Common myeloid progenitor, CD34-positive (primary cell): ENCODE data around the gene BRINP1.

Source experiments
- CTCF ChIA-PET: fragments of 350-600 bp; sonication (Branson Sonifier 250); formaldehyde crosslinking; loops from one replicate; lab custom pipeline; 2021; ENCODE audit warnings: antibody characterized with exemption; lab: Charles Lee
- POLR2A ChIA-PET: fragments of 350-600 bp; sonication (Branson Sonifier 250); formaldehyde crosslinking; loops from one replicate; lab custom pipeline; 2021; ENCODE audit warnings: antibody characterized with exemption; lab: Charles Lee
- DNase-seq, 3 donors: peaks; one replicate each; pipeline versions ENCODE4 v3.0.0 to v3.0.0-alpha.2; 2013
- H3K27ac ChIP-seq, 2 experiments: 1 replicate in 1 of 2; 2 replicates in 1 of 2; pipeline ENCODE4 v1.7.0; 2013; ENCODE audit warnings: inconsistent platforms in 2 of 2, low read length in 2 of 2, mild to moderate bottlenecking in 2 of 2, low read depth in 1 of 2, moderate library complexity in 1 of 2; ENCODE audit not compliant: severe bottlenecking in 2 of 2, insufficient read depth in 1 of 2, poor library complexity in 1 of 2
- H3K27me3 ChIP-seq, 5 experiments: replicated peaks in 2 of 5; 1 replicate in 3 of 5; 2 replicates in 2 of 5; pipeline versions ENCODE4 v1.6.1 to v1.7.0; 2013; ENCODE audit warnings: low read length in 4 of 5, mild to moderate bottlenecking in 2 of 5, moderate library complexity in 2 of 5, inconsistent platforms in 1 of 5; ENCODE audit not compliant: insufficient read depth in 5 of 5, control insufficient read depth in 4 of 5
- H3K36me3 ChIP-seq, 4 experiments: 1 replicate in 2 of 4; 2 replicates in 2 of 4; pipeline versions ENCODE4 v1.6.1 to v1.7.0; 2013; ENCODE audit warnings: low read length in 3 of 4, control low read depth in 1 of 4, mild to moderate bottlenecking in 1 of 4; ENCODE audit not compliant: control insufficient read depth in 4 of 4, insufficient read depth in 4 of 4
- H3K4me1 ChIP-seq, 4 experiments: 1 replicate in 3 of 4; 2 replicates in 1 of 4; pipeline versions ENCODE4 v1.6.1 to v1.7.1; 2013; ENCODE audit warnings: low read length in 3 of 4, mild to moderate bottlenecking in 3 of 4, control low read depth in 1 of 4, inconsistent platforms in 1 of 4, moderate library complexity in 1 of 4; ENCODE audit not compliant: control insufficient read depth in 4 of 4, insufficient read depth in 4 of 4; ENCODE audit errors: control extremely low read depth in 1 of 4
- H3K4me3 ChIP-seq, 7 experiments: 1 replicate in 4 of 7; 2 replicates in 3 of 7; pipeline versions ENCODE4 v1.5.1 to v1.7.0; 2013; ENCODE audit warnings: mild to moderate bottlenecking in 7 of 7, low read length in 6 of 7, moderate library complexity in 6 of 7, inconsistent platforms in 2 of 7, low read depth in 2 of 7, control low read depth in 1 of 7; ENCODE audit not compliant: insufficient read depth in 4 of 7, control insufficient read depth in 1 of 7; ENCODE audit errors: extremely low read depth in 1 of 7
- H3K9me3 ChIP-seq, 5 experiments: 1 replicate in 4 of 5; 2 replicates in 1 of 5; pipeline versions ENCODE4 v1.6.1 to v1.7.1; 2013; ENCODE audit warnings: low read length in 4 of 5, mild to moderate bottlenecking in 2 of 5, inconsistent platforms in 1 of 5, low read depth in 1 of 5, moderate library complexity in 1 of 5; ENCODE audit not compliant: control insufficient read depth in 4 of 5, insufficient read depth in 2 of 5; ENCODE audit errors: control extremely low read depth in 1 of 5
- WGBS: methylation state at CpG from one replicate; pipeline ENCODE4 v1.1.5; 2013; ENCODE audit not compliant: insufficient coverage; 5-methylcytosine and 5-hydroxymethylcytosine counted together

BRINP1 gene

DNA sequence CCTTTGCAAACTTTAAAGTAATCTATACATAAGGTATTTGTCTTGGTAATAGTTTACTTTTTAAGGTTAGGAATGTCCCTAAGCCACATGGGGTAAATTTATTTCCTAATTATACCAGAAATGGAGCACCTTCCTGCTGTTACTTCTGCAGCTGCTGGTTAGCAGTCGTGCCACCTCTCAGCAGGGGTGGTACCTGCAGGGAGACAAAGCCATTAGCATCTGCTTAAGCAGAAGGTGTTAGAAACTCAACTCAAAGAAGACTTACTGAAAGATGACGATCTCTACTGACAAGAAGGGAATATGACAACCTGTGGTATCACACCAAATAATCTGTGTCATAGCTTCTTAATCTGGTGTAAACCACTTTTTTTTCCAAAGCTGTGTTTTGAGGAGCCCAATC, 173.7 kb downstream of the BRINP1 start:
- Histone ChIP-seq H3K9me3 (no peaks in the 10 kb centered on the region), H3K4me3 (no peak overlapping the region), H3K27me3 (no peaks in the 10 kb centered on the region), H3K36me3 (no peaks in the 10 kb centered on the region), H3K27ac (no peak overlapping the region), H3K4me1 (no peaks in the 10 kb centered on the region)
- WGBS, result 48% methylated on average over 2 of the region's 2 CpGs
- ChIA-PET CTCF (no interaction called here), POLR2A (no interaction called here)
- DNase-seq, result no peak

DNA sequence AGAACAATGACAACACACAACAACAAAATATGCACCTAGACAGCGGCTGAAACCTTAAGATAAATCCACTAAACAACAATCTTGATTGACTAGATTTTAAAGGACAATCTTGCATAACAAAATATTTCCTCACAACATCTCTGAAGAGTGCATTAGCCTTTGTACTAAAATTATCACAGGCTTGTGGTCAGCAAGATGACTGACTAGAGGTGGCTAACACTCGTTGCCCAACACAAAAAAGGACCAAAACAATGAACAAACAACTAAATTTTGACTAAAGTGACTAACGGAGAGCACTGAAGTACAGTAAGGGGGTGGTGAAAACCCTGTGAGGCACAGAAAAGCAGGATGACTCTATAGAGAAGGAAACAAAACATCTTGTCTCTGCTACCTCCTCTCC, 183.9 kb downstream of the BRINP1 start:
- H3K27ac ChIP-seq, result no peak overlapping the region
- no peaks in the 10 kb centered on the region for H3K4me1 ChIP-seq
- DNase-seq, result no peak
- H3K9me3 ChIP-seq, result peaks cover 0 to 2% (median 0%) of the 10 kb centered on the region in 5 experiments
- no peaks in the 10 kb centered on the region for H3K36me3 ChIP-seq
- 100% methylated on average over 1 of the region's 3 CpGs for WGBS
- no peaks in the 10 kb centered on the region for H3K27me3 ChIP-seq
- ChIA-PET POLR2A (no interaction called here), CTCF (interaction anchor here (0.6 kb wide), 1 partner anchor 581 kb away, joined by 3 read pairs; no protein-coding TSS in a partner anchor)
- H3K4me3 ChIP-seq, result no peak overlapping the region

DNA sequence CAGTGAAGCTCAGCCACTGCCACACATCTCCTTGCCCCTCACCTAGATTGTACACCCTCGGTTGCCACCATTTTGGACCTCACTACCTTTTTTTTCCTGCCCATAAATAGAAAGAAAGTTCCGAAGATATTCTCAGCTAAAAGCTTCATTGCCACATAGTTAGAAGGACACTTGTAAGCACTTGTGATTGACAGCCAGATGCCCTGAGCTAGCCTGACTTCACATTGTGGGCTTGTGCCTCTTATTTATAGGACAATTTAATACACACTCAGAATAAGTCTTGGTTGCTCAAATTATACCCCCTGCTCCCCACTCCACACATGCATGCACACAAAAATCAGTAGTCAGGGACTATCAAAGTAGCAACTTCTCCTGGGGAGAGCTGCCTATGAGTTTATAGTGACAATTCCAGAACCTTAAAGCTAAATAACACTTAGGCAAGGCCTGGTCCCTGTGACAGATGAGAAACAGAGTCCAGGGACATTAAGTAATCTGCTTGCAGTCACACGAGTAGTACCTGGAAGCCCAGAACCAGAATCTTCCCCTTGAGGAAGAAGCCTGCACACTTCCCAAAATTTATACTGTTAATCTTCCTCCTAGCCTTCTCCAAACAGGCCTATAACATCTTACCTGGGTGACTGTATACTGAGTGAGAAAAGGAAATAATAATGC, 184.8 kb downstream of the BRINP1 start:
- H3K27me3 ChIP-seq, result no peaks in the 10 kb centered on the region
- no peak overlapping the region for H3K27ac ChIP-seq
- no peaks in the 10 kb centered on the region for H3K4me1 ChIP-seq
- no peak overlapping the region for H3K4me3 ChIP-seq
- CTCF ChIA-PET, result interaction anchor here (0.6 kb wide), 1 partner anchor 580 kb away, joined by 3 read pairs; no protein-coding TSS in a partner anchor
- WGBS, result 44% methylated on average over 1 of the region's 3 CpGs
- H3K9me3 ChIP-seq, result peaks cover 0 to 2% (median 0%) of the 10 kb centered on the region in 5 experiments
- POLR2A ChIA-PET, result no interaction called here
- H3K36me3 ChIP-seq, result no peaks in the 10 kb centered on the region
- no peak for DNase-seq

DNA sequence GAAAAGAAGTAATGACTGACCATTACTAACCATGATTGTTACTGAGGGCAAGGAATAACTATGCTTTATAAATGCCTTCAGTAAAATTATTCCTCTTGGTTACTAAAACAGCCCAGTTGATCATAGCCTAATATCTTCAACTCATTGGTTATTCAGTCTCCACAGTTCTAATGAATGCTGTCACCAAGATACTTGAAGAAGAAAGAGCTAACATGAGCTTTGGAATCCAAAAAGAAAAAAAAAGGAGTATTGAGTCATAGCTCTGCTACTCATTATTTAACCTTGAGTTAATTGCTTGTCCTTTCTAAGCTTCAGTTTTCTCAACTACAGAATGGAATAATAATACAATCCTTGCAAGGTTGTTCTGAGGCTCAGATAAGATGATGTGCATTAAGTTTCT, 187.7 kb downstream of the BRINP1 start:
- H3K27ac ChIP-seq, result no peak overlapping the region
- no peaks in the 10 kb centered on the region for H3K36me3 ChIP-seq
- no peaks in the 10 kb centered on the region for H3K9me3 ChIP-seq
- no peak overlapping the region for H3K4me3 ChIP-seq
- H3K27me3 ChIP-seq, result no peaks in the 10 kb centered on the region
- ChIA-PET CTCF (interaction anchor here (1.5 kb wide), 1 partner anchor 31 kb away, joined by 3 read pairs; no protein-coding TSS in a partner anchor), POLR2A (no interaction called here)
- no peaks in the 10 kb centered on the region for H3K4me1 ChIP-seq
- DNase-seq, result no peak

DNA sequence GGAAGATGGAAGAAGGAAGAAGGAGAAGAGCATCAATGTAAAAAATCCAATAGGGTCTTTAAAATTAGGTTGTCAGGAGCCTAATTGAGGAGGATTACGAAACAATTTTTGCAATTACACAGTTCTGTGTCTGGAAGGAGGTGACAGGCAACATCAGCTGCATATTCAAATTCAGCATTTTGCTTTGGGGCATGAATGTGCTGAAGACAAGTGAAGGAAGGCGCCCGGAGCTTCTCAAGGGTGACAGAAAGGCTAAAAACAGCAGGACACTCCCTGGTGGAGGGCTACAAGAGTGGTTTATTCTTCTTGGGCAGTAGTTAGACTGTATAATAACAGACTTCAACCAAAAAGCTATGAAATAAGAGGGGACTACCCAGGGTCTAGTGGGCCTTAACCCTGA, 188.3 kb downstream of the BRINP1 start:
- no peaks in the 10 kb centered on the region for H3K9me3 ChIP-seq
- no peak for DNase-seq
- no peaks in the 10 kb centered on the region for H3K27me3 ChIP-seq
- H3K4me1 ChIP-seq, result no peaks in the 10 kb centered on the region
- no peaks in the 10 kb centered on the region for H3K36me3 ChIP-seq
- no peak overlapping the region for H3K4me3 ChIP-seq
- no peak overlapping the region for H3K27ac ChIP-seq
- ChIA-PET CTCF (interaction anchor here (1.5 kb wide), 1 partner anchor 32 kb away, joined by 3 read pairs; no protein-coding TSS in a partner anchor), POLR2A (no interaction called here)
- WGBS, result 100% methylated on average over 2 of the region's 3 CpGs

DNA sequence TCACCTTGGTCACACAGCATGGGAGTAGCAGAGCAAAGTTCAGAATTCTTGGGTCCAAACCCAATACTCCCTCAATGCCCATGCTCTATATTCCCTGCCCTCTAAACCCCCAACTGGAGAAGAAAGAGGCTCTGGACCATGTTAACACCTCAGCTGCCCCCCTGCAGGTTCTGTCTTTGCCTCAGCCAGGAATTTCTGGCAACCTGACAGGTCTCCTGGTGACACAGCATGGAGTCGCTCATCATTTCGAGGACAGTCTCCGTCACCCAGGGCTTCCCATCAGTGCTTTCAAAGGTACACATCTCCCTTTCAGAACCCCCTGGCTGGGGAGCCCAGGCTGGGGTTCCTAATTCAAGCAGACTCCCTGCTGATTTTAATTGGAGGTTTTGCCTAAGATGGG, 189.5 kb downstream of the BRINP1 start:
- WGBS, result 88% methylated on average over 3 of the region's 3 CpGs
- H3K4me3 ChIP-seq, result no peak overlapping the region
- no peak overlapping the region for H3K27ac ChIP-seq
- H3K4me1 ChIP-seq, result no peaks in the 10 kb centered on the region
- H3K9me3 ChIP-seq, result no peaks in the 10 kb centered on the region
- ChIA-PET CTCF (no interaction called here), POLR2A (no interaction called here)
- no peak for DNase-seq
- H3K36me3 ChIP-seq, result no peaks in the 10 kb centered on the region
- no peaks in the 10 kb centered on the region for H3K27me3 ChIP-seq

DNA sequence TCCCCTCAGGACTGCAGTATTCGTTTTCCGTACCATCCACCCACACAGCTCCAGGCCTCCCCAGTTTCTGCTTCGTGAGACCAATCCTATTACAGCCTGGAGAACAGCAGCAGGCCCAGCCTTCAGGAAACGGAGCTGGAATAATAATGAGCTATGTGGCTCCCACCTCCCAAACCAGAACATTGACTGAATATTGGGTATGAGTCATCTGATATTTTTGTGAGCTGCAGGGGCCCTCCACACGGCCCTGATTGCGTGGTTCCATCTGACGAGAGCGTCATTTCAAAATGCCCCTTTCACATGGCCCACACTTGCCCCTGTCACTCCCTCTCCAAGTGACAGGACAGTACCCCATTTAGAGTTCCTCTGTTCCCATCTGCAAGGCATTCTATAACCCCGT, 192.0 kb downstream of the BRINP1 start:
- no peaks in the 10 kb centered on the region for H3K27me3 ChIP-seq
- H3K4me1 ChIP-seq, result no peaks in the 10 kb centered on the region
- ChIA-PET CTCF (no interaction called here), POLR2A (no interaction called here)
- H3K27ac ChIP-seq, result no peak overlapping the region
- no peaks in the 10 kb centered on the region for H3K36me3 ChIP-seq
- H3K4me3 ChIP-seq, result no peak overlapping the region
- DNase-seq, result no peak
- no peaks in the 10 kb centered on the region for H3K9me3 ChIP-seq
- WGBS, result 94% methylated on average over 5 of the region's 9 CpGs
